GM12892 (cell line): ENCODE results near the gene GJA5.

Experiments
- DNase-seq: peaks from one replicate; pipeline ENCODE4 v3.0.0; 2011; ENCODE audit not compliant: insufficient read length
- FAIRE-seq: peaks from 2 replicates; lab custom pipeline; 2011; peaks lifted over from hg19 to GRCh38; lab: Jason Lieb, UNC
- POLR2A ChIP-seq: IDR thresholded peaks from 2 replicates; pipeline ENCODE4 v1.6.1; 2011; ENCODE audit warnings: low read depth, low read length, control low read depth
- POLR2AphosphoS5 ChIP-seq: IDR thresholded peaks from 2 replicates; pipeline ENCODE4 v1.6.1; 2011; ENCODE audit warnings: low read depth, low read length, control low read depth
- TAF1 ChIP-seq: IDR thresholded peaks from 2 replicates; pipeline ENCODE4 v1.6.1; 2011; ENCODE audit warnings: low read depth, mild to moderate bottlenecking, control low read depth, low read length, borderline replicate concordance

The GJA5 gene

GRCh38 chr1:147784941-147785340, 24.5 kb upstream of the GJA5 start:
- DNase-seq (no peak), FAIRE-seq (no peak)
- TF ChIP-seq POLR2AphosphoS5 = no peak
- no peak for TF ChIP-seq POLR2A

GRCh38 chr1:147781056-147781471, 20.7 kb upstream of the GJA5 start:
- FAIRE-seq = no peak
- TF ChIP-seq POLR2A (no peak), TAF1 (no peak), POLR2AphosphoS5 (no peak)
- no peak for DNase-seq

- DNase-seq (no peak), FAIRE-seq (no peak)
- TF ChIP-seq TAF1 = no peak
- no peak for TF ChIP-seq POLR2A
- no peak for TF ChIP-seq POLR2AphosphoS5
Observed at GRCh38 chr1:147777694-147778093, 17.3 kb upstream of the GJA5 start.

- TF ChIP-seq TAF1 (no peak), POLR2AphosphoS5 (no peak), POLR2A (no peak)
- DNase-seq (no peak), FAIRE-seq (no peak)
Observed at GRCh38 chr1:147773215-147773715, 12.9 kb upstream of the GJA5 start.

GRCh38 chr1:147772570-147772969, 12.2 kb upstream of the GJA5 start:
- TF ChIP-seq TAF1 (no peak), POLR2AphosphoS5 (no peak), POLR2A (no peak)
- DNase-seq = no peak
- FAIRE-seq = no peak

GRCh38 chr1:147771226-147772125, 11.1 kb upstream of the GJA5 start:
- TF ChIP-seq POLR2A (no peak), POLR2AphosphoS5 (no peak), TAF1 (no peak)
- DNase-seq = no peak
- FAIRE-seq = no peak

GRCh38 chr1:147769106-147769505, 8.7 kb upstream of the GJA5 start:
- FAIRE-seq (peak; percentile 30), DNase-seq (no peak)
- TF ChIP-seq TAF1 (no peak), POLR2AphosphoS5 (no peak), POLR2A (no peak)

- no peak for TF ChIP-seq POLR2A
- DNase-seq (no peak), FAIRE-seq (no peak)
Observed at GRCh38 chr1:147768582-147768981, 8.2 kb upstream of the GJA5 start.

GRCh38 chr1:147768101-147768500, 7.7 kb upstream of the GJA5 start:
- TF ChIP-seq TAF1 (no peak), POLR2AphosphoS5 (no peak), POLR2A (no peak)
- no peak for FAIRE-seq
- DNase-seq = no peak

GRCh38 chr1:147762233-147763024, 2.0 kb upstream of the GJA5 start:
- DNase-seq = no peak
- TF ChIP-seq TAF1 (no peak), POLR2AphosphoS5 (no peak), POLR2A (no peak)
- FAIRE-seq = peak; percentile 30

GRCh38 chr1:147758379-147759100, 1.9 kb downstream of the GJA5 start:
- no peak for DNase-seq
- TF ChIP-seq POLR2AphosphoS5 (no peak), POLR2A (no peak), TAF1 (no peak)
- no peak for FAIRE-seq
